HG03139 (cell line): ENCODE results near the gene GPR132.
A peak's percentile ranks its signal among the peaks of the same experiment; 100 is the strongest.
"Not testable (repeated sequence)": the region's sequence is repeated elsewhere in the genome, so short reads cannot be mapped to it uniquely, and the experiment has no call there.

Experiments
- ATAC-seq: cut with Tn5 transposase; IDR thresholded peaks from one replicate; pipeline ENCODE4 v1.9.1; 2021; ENCODE audit not compliant: unreplicated experiment

Gene GPR132

GRCh38 chr14:105065280-105066228 lies at the start of gene GPR132:
Gene GPR132 (minus strand): TSS chr14:105065430. CDS start chr14:105055420, 10,010 bp downstream.
- peak; percentile 44 for ATAC-seq

GRCh38 chr14:105109243-105109642 lies 44.0 kb upstream of the GPR132 start:
- not testable (repeated sequence) for ATAC-seq

GRCh38 chr14:105108516-105108864 lies 43.3 kb upstream of the GPR132 start:
- ATAC-seq, result no peak

- no peak for ATAC-seq
These were observed 42.7 kb upstream of the GPR132 start for GRCh38 chr14:105107781-105108515.

- no peak for ATAC-seq
These were observed 42.1 kb upstream of the GPR132 start for GRCh38 chr14:105107351-105107750.

- ATAC-seq, result no peak
These were observed 39.9 kb upstream of the GPR132 start for GRCh38 chr14:105105158-105105557.

- no peak for ATAC-seq
These were observed 37.7 kb upstream of the GPR132 start for GRCh38 chr14:105102893-105103292.

- no peak for ATAC-seq
These were observed 37.2 kb upstream of the GPR132 start for GRCh38 chr14:105102361-105102870.

- no peak for ATAC-seq
These were observed 35.7 kb upstream of the GPR132 start for GRCh38 chr14:105100910-105101309.

- ATAC-seq, result no peak
These were observed 34.5 kb upstream of the GPR132 start for GRCh38 chr14:105099778-105100177.

GRCh38 chr14:105098316-105098715 lies 33.1 kb upstream of the GPR132 start:
- no peak for ATAC-seq

GRCh38 chr14:105097794-105098127 lies 32.5 kb upstream of the GPR132 start:
- no peak for ATAC-seq

- no peak for ATAC-seq
These were observed 31.1 kb upstream of the GPR132 start for GRCh38 chr14:105096206-105096875.

GRCh38 chr14:105095236-105095805 lies 30.1 kb upstream of the GPR132 start:
- no peak for ATAC-seq

- no peak for ATAC-seq
These were observed 29.1 kb upstream of the GPR132 start for GRCh38 chr14:105094193-105094907.

GRCh38 chr14:105093431-105094192 lies 28.4 kb upstream of the GPR132 start:
- peak; percentile 57 for ATAC-seq

GRCh38 chr14:105093038-105093430 lies 27.8 kb upstream of the GPR132 start:
- no peak for ATAC-seq

- ATAC-seq, result no peak
These were observed 27.2 kb upstream of the GPR132 start for GRCh38 chr14:105092171-105093037.
